Ishikawa (cell line): ENCODE measurements around the gene B4GALT1.
A peak's percentile ranks its signal among the peaks of the same experiment; 100 is the strongest.

Source experiments
- CEBPB ChIP-seq: IDR thresholded peaks from 2 replicates; pipeline ENCODE4 v1.6.1; 2012
- CREB1 ChIP-seq: IDR thresholded peaks from 2 replicates; pipeline ENCODE4 v1.6.1; 2012; ENCODE audit warnings: low read depth
- EGR1 ChIP-seq: IDR thresholded peaks from 2 replicates; pipeline ENCODE4 v1.6.1; 2012
- EP300 ChIP-seq: IDR thresholded peaks from 2 replicates; pipeline ENCODE4 v1.6.1; 2012; ENCODE audit warnings: borderline replicate concordance
- FOXM1 ChIP-seq: IDR thresholded peaks from 2 replicates; pipeline ENCODE4 v1.6.1; 2012; ENCODE audit warnings: low read depth, borderline replicate concordance
- NFIC ChIP-seq: IDR thresholded peaks from 2 replicates; pipeline ENCODE4 v1.6.1; 2012
- RAD21 ChIP-seq: IDR thresholded peaks from 2 replicates; pipeline ENCODE4 v1.6.1; 2012; ENCODE audit warnings: low read depth
- TAF1 ChIP-seq: IDR thresholded peaks from 2 replicates; pipeline ENCODE4 v1.6.1; 2012; ENCODE audit warnings: low read depth, mild to moderate bottlenecking
- TCF12 ChIP-seq: IDR thresholded peaks from 2 replicates; pipeline ENCODE4 v1.6.1; 2012; ENCODE audit warnings: low read depth
- TEAD4 ChIP-seq: IDR thresholded peaks from 2 replicates; pipeline ENCODE4 v1.6.1; 2012
- YY1 ChIP-seq: IDR thresholded peaks from 2 replicates; pipeline ENCODE4 v1.6.1; 2012; ENCODE audit warnings: low read depth
- ZBTB7A ChIP-seq: IDR thresholded peaks from 2 replicates; pipeline ENCODE4 v1.6.1; 2012; ENCODE audit warnings: low read depth
- TF ChIP-seq, protein P1 (sequence below): IDR thresholded peaks from 2 replicates; pipeline ENCODE4 v1.6.1; 2012; ENCODE audit warnings: low read depth, mild to moderate bottlenecking
- TF ChIP-seq, protein P2 (sequence below): IDR thresholded peaks from 2 replicates; pipeline ENCODE4 v1.6.1; 2012
- TF ChIP-seq, protein P3 (sequence below): IDR thresholded peaks from 2 replicates; pipeline ENCODE4 v1.6.1; 2012

Gene B4GALT1

DNA sequence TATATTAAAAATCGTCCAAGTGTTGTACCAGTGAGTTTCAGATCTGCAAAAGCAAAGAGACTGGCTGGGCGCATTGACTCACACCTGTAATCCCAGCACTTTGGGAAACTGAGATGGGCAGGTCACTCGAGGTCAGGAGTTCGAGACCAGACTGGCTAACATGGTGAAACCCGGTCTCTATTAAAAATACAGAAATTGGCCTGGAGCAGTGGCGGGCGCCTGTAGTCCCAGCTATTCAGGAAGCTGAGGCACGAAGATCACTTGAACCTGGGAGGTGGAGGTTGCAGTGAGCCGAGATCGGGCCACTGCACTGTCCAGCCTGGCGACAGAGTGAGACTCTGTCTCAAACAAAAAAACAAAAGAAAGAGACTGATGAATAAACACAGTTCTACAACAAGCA is 18.3 kb upstream of the B4GALT1 start:
- TF ChIP-seq, protein P1, sequence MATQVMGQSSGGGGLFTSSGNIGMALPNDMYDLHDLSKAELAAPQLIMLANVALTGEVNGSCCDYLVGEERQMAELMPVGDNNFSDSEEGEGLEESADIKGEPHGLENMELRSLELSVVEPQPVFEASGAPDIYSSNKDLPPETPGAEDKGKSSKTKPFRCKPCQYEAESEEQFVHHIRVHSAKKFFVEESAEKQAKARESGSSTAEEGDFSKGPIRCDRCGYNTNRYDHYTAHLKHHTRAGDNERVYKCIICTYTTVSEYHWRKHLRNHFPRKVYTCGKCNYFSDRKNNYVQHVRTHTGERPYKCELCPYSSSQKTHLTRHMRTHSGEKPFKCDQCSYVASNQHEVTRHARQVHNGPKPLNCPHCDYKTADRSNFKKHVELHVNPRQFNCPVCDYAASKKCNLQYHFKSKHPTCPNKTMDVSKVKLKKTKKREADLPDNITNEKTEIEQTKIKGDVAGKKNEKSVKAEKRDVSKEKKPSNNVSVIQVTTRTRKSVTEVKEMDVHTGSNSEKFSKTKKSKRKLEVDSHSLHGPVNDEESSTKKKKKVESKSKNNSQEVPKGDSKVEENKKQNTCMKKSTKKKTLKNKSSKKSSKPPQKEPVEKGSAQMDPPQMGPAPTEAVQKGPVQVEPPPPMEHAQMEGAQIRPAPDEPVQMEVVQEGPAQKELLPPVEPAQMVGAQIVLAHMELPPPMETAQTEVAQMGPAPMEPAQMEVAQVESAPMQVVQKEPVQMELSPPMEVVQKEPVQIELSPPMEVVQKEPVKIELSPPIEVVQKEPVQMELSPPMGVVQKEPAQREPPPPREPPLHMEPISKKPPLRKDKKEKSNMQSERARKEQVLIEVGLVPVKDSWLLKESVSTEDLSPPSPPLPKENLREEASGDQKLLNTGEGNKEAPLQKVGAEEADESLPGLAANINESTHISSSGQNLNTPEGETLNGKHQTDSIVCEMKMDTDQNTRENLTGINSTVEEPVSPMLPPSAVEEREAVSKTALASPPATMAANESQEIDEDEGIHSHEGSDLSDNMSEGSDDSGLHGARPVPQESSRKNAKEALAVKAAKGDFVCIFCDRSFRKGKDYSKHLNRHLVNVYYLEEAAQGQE = no peak
- TF ChIP-seq RAD21 (no peak), NFIC (no peak), EP300 (no peak), FOXM1 (no peak), ZBTB7A (no peak), TEAD4 (no peak), CEBPB (no peak)
- TF ChIP-seq, protein P2, sequence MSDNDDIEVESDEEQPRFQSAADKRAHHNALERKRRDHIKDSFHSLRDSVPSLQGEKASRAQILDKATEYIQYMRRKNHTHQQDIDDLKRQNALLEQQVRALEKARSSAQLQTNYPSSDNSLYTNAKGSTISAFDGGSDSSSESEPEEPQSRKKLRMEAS = no peak
- TF ChIP-seq, protein P3, sequence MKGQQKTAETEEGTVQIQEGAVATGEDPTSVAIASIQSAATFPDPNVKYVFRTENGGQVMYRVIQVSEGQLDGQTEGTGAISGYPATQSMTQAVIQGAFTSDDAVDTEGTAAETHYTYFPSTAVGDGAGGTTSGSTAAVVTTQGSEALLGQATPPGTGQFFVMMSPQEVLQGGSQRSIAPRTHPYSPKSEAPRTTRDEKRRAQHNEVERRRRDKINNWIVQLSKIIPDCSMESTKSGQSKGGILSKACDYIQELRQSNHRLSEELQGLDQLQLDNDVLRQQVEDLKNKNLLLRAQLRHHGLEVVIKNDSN = no peak

DNA sequence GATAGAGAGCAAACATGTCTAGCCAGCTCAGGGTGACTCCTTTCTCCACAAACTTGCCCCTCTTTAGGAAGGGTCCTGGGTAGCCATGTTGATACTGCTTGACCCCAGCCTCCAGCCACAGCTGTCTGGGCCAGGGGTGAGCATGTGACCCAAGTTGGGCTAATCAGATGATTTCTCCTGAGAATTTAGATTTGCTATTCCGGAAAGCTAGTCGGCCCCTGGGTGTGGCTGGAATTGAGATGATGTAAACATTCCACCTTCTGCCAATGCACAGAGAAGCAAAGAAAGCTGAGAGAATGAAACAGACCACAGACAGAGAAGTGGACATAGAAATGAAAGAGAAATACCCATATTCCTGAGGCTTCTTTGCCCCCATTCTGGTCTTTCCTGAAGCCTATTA is 17.8 kb upstream of the B4GALT1 start:
- TF ChIP-seq, protein P3 = peak; percentile 67
- no peak for TF ChIP-seq EP300

DNA sequence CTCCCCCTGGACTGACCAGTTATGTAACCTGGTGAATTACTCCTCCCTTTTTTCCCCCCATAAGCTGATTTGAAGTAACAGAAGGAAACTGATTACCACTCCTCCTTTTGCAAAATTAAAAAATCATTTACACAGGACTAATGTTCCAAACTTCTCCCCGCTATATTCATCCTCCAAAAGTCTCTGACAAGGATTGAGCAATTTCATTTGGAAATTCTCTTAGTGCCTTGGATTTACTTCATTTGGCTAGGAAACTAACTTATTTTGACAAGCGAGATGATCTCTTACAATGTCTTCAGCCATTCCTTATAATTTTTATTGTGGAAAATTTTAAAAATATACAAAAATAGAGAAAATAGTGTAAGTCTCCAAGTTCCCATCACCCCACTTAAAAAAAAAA is 15.4 kb upstream of the B4GALT1 start:
- TF ChIP-seq NFIC = no peak
- TF ChIP-seq, protein P3 = no peak
- TF ChIP-seq, protein P2 = no peak
- no peak for TF ChIP-seq CREB1
- no peak for TF ChIP-seq TAF1
- no peak for TF ChIP-seq ZBTB7A
- TF ChIP-seq FOXM1 = no peak

DNA sequence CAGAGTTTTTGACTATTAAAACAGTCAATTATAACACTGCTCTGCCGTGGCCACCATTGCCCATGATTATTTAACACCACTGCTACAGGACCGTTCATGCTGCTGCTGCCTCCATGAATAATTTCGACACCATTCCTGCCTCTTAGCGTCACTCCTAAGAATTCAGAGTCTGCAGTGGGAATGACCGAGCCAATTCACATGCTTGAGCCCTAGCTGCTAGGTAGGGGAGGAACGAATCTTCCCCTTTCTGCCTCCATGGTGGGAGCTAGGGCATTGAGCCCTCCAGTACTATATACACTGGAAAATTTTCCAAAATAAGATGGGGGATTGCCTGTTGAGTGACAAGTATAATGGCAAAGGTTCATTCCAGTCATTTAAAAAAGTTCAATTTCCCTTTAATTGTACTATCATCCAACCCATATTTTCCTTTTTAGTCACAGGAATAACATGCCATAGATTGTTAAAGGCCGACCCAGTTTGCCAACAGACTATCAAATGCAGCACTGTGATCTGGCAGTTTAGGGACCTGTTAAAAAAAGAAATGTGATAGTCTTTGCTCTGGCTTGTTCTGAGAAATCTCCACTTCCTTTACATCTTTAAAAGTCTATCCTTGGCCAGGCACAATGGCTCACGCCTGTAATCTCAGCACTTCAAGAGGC is 13.5 kb upstream of the B4GALT1 start:
- TF ChIP-seq YY1 = no peak
- TF ChIP-seq CEBPB = no peak
- no peak for TF ChIP-seq ZBTB7A
- TF ChIP-seq EGR1 = no peak
- no peak for TF ChIP-seq NFIC
- no peak for TF ChIP-seq TCF12
- no peak for TF ChIP-seq TAF1
- no peak for TF ChIP-seq FOXM1
- TF ChIP-seq TEAD4 = no peak
- no peak for TF ChIP-seq CREB1
- TF ChIP-seq, protein P2 = no peak

DNA sequence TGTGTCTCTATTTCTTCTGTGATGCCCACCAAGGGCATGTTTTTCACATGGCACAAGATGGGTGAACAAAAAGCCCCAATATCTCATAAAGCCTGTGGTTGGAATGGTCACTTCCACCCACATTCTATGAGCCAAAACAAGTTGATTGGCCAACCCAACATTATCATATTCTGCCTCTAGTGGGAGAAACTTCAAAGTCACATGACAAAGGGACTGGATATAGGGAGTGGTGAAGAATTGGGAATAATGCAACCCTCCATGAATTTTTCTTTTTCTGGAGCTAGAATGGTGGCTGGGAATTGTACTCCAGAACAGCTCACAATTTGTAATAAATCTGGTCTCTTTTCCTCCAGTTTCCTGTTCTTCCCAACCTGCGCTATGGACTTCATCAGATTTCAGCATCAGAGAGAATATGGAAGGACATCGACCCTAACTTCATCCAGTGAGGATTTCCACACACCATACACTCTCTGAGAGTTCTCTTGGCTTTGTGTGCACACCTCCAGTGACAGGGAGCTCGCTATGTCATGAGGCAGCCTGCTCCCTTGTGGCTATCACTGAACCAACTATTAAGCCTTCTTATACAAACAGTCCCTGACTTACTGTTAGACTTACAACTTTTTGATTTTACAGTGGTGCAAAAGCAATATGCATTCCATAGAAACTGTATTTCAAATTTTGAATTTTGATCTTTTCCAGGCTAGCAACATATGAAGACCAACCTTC is 12.0 kb upstream of the B4GALT1 start:
- TF ChIP-seq TAF1 (no peak), TCF12 (no peak), RAD21 (no peak), CEBPB (no peak), EGR1 (no peak), FOXM1 (no peak), EP300 (no peak), ZBTB7A (no peak), CREB1 (no peak)
- TF ChIP-seq, protein P3 = no peak

DNA sequence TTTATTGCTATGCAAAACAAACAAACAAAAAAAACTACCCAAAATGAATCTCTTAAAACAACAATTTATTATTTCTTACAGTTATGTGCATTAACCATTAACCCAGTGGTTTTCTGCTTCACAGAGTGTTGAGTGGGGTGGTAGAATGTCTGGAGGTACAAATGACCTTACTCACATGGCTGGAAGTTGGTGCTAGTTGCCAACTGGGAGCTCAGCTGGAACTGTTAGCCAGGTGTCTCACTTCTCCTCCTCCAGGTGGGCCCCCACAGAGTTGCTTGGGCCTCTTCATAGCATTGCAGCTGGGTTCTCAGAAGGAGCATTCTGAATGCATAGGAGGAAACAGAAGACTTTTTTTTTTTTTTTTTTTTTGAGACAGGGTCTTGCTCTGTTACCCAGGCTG is 10.5 kb upstream of the B4GALT1 start:
- TF ChIP-seq TCF12 (no peak), EGR1 (no peak), NFIC (no peak), EP300 (no peak), RAD21 (no peak), TEAD4 (no peak), ZBTB7A (no peak), CEBPB (no peak), FOXM1 (no peak), TAF1 (no peak), CREB1 (no peak), YY1 (no peak)
- TF ChIP-seq, protein P2 = no peak
- TF ChIP-seq, protein P3 = no peak
- TF ChIP-seq, protein P1 = no peak
